ENCODE measurements around the gene OR51A2. TPM values are rescaled to one million over a fixed set of nuclear protein-coding genes. Genes with fewer than 3 reads are reported as not detected.

The OR51A2 gene
- total RNA-seq, 1 donor from 2014 or later, result not detected

Other genes starting within 250 kb of the OR51A2 start
- not detected for gene OR51F1, start 185.8 kb downstream of the OR51A2 start, total RNA-seq
- gene OR52R1, start 151.3 kb downstream of the OR51A2 start, total RNA-seq, result not detected
- gene OR51F2, start 134.4 kb downstream of the OR51A2 start, total RNA-seq, result not detected
- not detected for gene OR51S1, start 106.5 kb downstream of the OR51A2 start, total RNA-seq
- gene OR51T1, start 73.8 kb downstream of the OR51A2 start, total RNA-seq, result not detected
- not detected for gene OR51A7, start 51.9 kb downstream of the OR51A2 start, total RNA-seq
- gene OR51G2, start 36.4 kb downstream of the OR51A2 start, total RNA-seq, result not detected
- gene OR51G1, start 31.4 kb downstream of the OR51A2 start, total RNA-seq, result not detected
- gene OR51A4, start 8.1 kb downstream of the OR51A2 start, total RNA-seq, result not detected
- not detected for gene OR51L1, start 39.1 kb upstream of the OR51A2 start, total RNA-seq
- gene OR52J3, start 90.8 kb upstream of the OR51A2 start, total RNA-seq, result not detected
- not detected for gene OR52E2, start 103.9 kb upstream of the OR51A2 start, total RNA-seq
- gene OR52E1, start 113.9 kb upstream of the OR51A2 start, total RNA-seq, result not detected
- not detected for gene OR52A5, start 182.6 kb upstream of the OR51A2 start, total RNA-seq
- under 0.01 TPM for gene OR52A1, start 199.0 kb upstream of the OR51A2 start, total RNA-seq
- gene OR51V1, start 245.0 kb upstream of the OR51A2 start, total RNA-seq, result not detected

Measured in frontal cortex (tissue), 1 donor.